GM20431 (cell line): ENCODE results near the gene TMEM273.

Experiments
- in situ Hi-C: fragments of 300-500 bp; cut with MseI, MboI; formaldehyde crosslinking; loops from one replicate; pipeline ENCODE4 v1.15.0; 2020; ENCODE audit warnings: low sequenced_read_pairs; ENCODE audit not compliant: unreplicated experiment

TMEM273 gene

GRCh38 chr10:49177391-49178355 is 10.5 kb downstream of the TMEM273 start:
- in situ Hi-C loops: no loop called here

GRCh38 chr10:49176310-49177268 is 11.6 kb downstream of the TMEM273 start:
- in situ Hi-C loops: no loop called here

GRCh38 chr10:49175587-49176309 is 12.4 kb downstream of the TMEM273 start:
- in situ Hi-C loops: no loop called here

- in situ Hi-C loops: loop anchor here (25.0 kb wide), 1 partner anchor 188 kb away; no protein-coding TSS in a partner anchor
Observed at GRCh38 chr10:49174926-49175500, 13.2 kb downstream of the TMEM273 start.

- in situ Hi-C loops: loop anchor here (25.0 kb wide), 1 partner anchor 187 kb away; no protein-coding TSS in a partner anchor
Observed at GRCh38 chr10:49174261-49174925, 13.8 kb downstream of the TMEM273 start.

GRCh38 chr10:49173853-49174252 is 14.3 kb downstream of the TMEM273 start:
- in situ Hi-C loops: loop anchor here (25.0 kb wide), 1 partner anchor 187 kb away; no protein-coding TSS in a partner anchor

- in situ Hi-C loops: loop anchor here (25.0 kb wide), 1 partner anchor 186 kb away; no protein-coding TSS in a partner anchor
Observed at GRCh38 chr10:49173201-49173772, 14.9 kb downstream of the TMEM273 start.

GRCh38 chr10:49172777-49173132 is 15.4 kb downstream of the TMEM273 start:
- in situ Hi-C loops: loop anchor here (25.0 kb wide), 1 partner anchor 185 kb away; no protein-coding TSS in a partner anchor

- in situ Hi-C loops: loop anchor here (25.0 kb wide), 1 partner anchor 185 kb away; no protein-coding TSS in a partner anchor
Observed at GRCh38 chr10:49172061-49172776, 16.0 kb downstream of the TMEM273 start.

GRCh38 chr10:49171326-49172060 is 16.7 kb downstream of the TMEM273 start:
- in situ Hi-C loops: loop anchor here (25.0 kb wide), 1 partner anchor 184 kb away; no protein-coding TSS in a partner anchor

GRCh38 chr10:49170632-49171325 is 17.4 kb downstream of the TMEM273 start:
- in situ Hi-C loops: loop anchor here (25.0 kb wide), 1 partner anchor 183 kb away; no protein-coding TSS in a partner anchor

- in situ Hi-C loops: loop anchor here (25.0 kb wide), 1 partner anchor 182 kb away; no protein-coding TSS in a partner anchor
Observed at GRCh38 chr10:49169776-49170175, 18.4 kb downstream of the TMEM273 start.

GRCh38 chr10:49168831-49169500 is 19.2 kb downstream of the TMEM273 start:
- in situ Hi-C loops: loop anchor here (25.0 kb wide), 1 partner anchor 182 kb away; no protein-coding TSS in a partner anchor

GRCh38 chr10:49168171-49168540 is 20.0 kb downstream of the TMEM273 start:
- in situ Hi-C loops: loop anchor here (25.0 kb wide), 1 partner anchor 181 kb away; no protein-coding TSS in a partner anchor

- in situ Hi-C loops: loop anchor here (25.0 kb wide), 1 partner anchor 180 kb away; no protein-coding TSS in a partner anchor
Observed at GRCh38 chr10:49167425-49168170, 20.6 kb downstream of the TMEM273 start.
